ENCODE results near the gene PPM1D.

GRCh38 chr17:60713608-60714007 is 113.6 kb downstream of the PPM1D start:
- TF ChIP-seq YY1 (IDR thresholded peaks at IDR 0.05; ENCODE audit: insufficient read depth, insufficient replicate concordance, low read depth, low read length) (no peak), ZBTB39 (CRISPR knock-in tag; IDR thresholded peaks at IDR 0.05) (no peak), RAD21 (CRISPR knock-in tag; IDR thresholded peaks at IDR 0.05) (no peak), TCF12 (IDR thresholded peaks at IDR 0.05) (no peak), TCF12 (CRISPR knock-in tag; IDR thresholded peaks at IDR 0.05) (no peak), NFYB (CRISPR knock-in tag; IDR thresholded peaks at IDR 0.05) (no peak), EZH2 (conservative IDR thresholded peaks at IDR 0.05; ENCODE audit: low read depth, low read length) (no peak), TCF7L2 (IDR thresholded peaks at IDR 0.05; ENCODE audit: low read depth, low read length) (no peak)

Data from HepG2 (cell line).